ENCODE results near the gene AKT2.

AKT2 gene

GRCh38 chr19:40249781-40250180 lies 35.4 kb downstream of the AKT2 start:
- DNase-seq = no peak

DNA sequence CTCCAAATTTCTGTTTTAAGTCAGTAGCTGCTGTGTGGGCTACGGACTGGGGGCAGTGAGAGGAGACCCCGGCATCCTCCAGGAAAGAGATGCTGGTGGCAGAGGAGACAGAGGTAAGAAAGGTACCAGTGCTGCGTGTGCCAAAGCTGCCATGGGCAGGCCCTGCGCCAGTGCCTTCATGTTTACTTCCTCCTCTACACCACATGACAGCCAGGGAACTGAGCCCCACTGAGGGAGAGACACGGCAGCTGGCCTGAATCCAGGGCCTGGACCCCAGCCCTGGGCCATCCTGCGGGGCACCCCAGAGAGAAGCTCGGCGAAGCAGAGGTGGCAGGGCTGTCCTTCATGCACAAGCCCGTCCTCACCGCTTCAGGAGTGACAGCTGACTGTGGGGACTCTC lies 35.9 kb downstream of the AKT2 start:
- no peak for DNase-seq

GRCh38 chr19:40247735-40248262 lies 37.3 kb downstream of the AKT2 start:
- DNase-seq = no peak

DNA sequence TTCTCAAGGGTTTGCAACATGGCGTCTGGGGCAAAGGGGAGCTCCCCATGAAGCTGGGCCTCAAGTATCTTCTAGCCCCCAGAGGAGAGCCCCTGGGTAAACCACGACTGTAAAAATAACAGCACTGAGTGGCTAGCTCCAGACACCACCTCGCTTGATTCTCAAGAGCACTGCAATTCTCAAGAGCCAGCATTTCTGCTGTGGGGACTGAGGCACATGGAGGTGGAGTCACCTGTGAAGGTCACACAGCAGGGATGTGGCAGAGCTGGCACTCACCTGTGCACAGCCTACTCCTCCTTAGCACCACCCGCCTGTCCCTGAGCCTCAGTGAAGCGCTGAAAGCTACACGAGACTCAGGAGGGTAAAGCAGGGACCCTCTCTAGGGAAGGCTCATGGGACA lies 38.0 kb downstream of the AKT2 start:
- no peak for DNase-seq

- DNase-seq = no peak
Measured at GRCh38 chr19:40246292-40247073, 38.7 kb downstream of the AKT2 start.

GRCh38 chr19:40245506-40246128 lies 39.5 kb downstream of the AKT2 start:
- DNase-seq = no peak

GRCh38 chr19:40244579-40245317 lies 40.4 kb downstream of the AKT2 start:
- DNase-seq = no peak

DNA sequence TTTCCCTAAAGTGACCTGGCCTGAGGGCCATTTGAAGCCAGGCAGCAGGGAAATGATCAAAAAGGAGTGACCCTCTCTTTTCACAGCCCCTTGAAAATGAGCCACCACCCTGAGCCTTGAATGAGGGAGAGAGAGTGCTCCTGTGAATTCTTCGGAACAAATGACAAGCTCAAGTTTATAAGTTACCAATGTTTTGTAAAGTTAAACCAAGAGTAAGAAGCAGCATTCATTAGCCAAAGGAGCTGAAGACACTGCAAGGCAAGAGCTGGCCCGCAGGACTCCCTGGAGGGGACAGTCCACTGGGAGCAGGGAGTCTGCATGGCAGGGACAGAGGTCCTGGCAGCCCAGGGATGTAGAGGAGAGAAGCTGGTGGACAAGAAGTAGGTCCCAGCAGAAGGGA lies 42.0 kb downstream of the AKT2 start:
- DNase-seq = no peak

GRCh38 chr19:40242480-40242879 lies 42.7 kb downstream of the AKT2 start:
- DNase-seq = no peak

- DNase-seq = no peak
Measured at GRCh38 chr19:40241809-40242384, 43.2 kb downstream of the AKT2 start.

DNA sequence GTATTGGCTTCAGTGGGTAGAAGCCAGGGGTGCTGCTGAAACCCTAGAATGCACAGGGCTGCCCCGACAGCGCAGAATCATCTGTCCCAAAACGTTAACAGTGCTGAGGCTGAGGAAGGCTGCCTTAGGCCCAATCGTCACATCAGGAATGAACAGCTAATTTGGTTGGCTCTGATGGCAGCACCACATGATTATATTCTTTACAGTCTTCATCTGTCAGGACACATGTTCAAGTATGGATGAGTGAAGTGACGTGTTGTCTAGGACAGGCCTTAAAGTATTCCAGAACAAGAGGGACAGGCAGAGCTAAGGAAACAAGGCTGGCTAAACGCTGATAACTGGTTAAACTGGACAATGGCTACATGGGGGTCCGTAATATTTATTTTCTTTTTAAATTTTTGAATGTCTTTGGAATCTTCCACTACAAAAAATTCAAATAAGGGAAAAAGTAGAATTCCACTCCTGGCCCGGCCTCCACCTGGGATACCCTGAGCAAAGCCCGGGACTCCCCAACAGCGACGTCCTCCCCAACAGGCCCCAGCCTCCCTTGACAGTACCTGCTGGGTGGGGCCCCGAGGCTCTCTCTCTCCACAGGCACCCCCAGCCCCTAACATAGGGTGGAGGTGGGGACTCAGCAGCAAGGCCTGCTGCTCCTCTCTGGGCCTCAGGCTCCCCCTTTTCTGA lies 43.9 kb downstream of the AKT2 start:
- DNase-seq = no peak

GRCh38 chr19:40240332-40240731 lies 44.8 kb downstream of the AKT2 start:
- DNase-seq = no peak

DNA sequence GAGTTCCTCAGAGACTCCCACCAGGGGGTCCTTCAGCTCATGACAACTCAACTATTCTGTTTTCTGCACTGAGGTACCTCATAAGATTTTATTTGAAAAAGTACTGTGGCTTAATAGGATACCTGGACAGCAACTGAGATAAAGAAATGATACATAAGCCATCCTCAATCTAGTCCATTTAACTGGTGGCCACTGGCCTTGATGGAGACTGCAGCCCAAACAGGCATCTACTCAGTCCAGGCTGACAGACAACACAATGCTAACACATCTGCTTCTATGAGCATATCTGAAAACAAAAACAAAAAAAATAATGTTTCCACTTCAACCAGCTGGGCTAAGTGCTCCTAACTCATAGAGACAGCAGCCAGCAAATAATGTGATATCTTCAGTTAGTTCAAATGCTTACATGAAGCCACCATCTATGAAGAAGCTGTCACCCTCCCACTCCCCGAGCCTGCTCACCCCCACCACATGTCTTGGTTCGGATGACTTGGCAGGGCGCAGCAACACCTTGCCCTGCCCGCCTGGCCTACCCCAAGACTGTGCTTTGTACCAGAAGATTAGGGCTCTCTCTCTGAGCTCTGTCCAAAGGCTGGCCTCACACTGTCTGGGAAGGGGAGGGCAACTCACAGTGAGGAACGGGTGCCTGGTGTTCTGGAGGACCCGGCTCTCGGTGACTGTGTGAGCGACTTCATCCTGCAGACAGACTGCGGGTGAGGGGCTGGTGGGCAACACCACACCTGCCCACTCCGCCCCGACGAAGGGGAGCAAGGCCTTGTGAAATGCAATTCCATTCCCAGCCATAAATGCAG lies 45.5 kb downstream of the AKT2 start:
- no peak for DNase-seq

DNA sequence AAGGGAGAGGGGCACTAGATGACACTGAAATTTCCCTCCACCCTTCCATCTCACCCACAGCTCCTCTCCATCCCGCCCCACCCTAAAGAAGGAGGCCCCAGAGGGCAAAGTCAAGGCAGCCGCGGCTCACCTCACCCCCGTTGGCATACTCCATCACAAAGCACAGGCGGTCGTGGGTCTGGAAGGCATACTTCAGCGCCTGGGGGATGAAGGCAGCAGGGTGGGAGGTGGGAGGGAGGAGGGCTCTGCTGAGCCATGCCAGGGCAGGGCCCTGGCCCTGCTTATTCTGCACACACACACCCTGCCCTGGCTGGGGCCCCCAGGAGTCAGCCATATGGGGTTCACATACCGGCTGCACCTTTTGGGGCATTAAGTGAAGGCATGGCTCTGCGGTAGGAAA lies 46.4 kb downstream of the AKT2 start:
- DNase-seq = no peak

- no peak for DNase-seq
Measured at GRCh38 chr19:40237791-40238190, 47.4 kb downstream of the AKT2 start.

GRCh38 chr19:40236366-40236765 lies 48.8 kb downstream of the AKT2 start:
- no peak for DNase-seq

DNA sequence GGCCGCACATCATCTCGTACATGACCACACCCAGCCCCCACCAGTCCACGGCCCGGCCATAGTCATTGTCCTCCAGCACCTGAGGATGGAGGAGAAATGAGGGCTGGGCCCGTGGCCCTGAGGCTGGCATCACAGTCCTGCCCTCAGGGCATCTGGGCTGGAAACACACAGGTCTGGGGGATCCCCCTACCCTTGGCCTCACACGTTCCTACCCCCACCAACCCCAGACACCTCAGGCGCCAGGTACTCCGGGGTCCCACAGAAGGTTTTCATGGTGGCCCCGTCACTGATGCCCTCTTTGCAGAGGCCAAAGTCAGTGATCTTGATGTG lies 49.2 kb downstream of the AKT2 start:
- no peak for DNase-seq

DNA sequence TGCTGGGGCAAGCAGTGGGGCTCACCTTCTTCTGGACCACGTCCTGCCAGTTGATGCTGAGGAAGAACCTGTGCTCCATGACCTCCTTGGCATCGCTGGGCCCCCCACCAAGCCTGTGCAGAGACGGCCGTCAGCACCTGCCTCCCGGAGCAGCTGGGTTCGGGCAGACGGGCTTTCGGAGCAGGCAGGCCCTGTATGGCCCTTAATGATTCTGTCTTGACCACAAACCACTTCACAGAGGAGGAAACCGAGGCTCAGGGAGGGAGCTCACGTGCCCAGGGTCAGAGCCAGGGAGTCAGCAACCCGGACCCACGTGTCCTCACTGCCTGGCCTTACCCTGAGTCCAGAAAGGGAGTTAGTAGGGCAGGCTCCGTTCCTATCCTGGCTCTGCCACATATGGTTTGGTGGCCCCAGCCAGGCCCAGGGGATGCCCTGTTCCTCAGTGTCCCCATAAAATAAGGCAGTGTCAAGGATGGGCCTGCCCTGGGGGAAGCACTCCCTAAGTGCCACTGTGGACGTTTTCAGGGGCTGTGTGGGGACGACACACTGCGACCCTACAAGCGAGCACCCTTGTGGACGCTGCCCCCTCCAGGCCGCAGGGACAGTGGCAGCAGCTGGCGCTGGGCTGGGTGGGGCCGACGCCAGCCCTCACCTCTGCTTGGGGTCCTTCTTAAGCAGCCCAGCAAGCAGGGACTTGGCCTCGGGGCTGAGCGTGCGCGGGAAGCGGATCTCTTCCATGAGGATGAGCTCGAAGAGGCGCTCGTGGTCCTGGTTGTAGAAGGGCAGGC lies 49.7 kb downstream of the AKT2 start:
- no peak for DNase-seq

GRCh38 chr19:40234429-40235237 lies 50.5 kb downstream of the AKT2 start:
- no peak for DNase-seq

DNA sequence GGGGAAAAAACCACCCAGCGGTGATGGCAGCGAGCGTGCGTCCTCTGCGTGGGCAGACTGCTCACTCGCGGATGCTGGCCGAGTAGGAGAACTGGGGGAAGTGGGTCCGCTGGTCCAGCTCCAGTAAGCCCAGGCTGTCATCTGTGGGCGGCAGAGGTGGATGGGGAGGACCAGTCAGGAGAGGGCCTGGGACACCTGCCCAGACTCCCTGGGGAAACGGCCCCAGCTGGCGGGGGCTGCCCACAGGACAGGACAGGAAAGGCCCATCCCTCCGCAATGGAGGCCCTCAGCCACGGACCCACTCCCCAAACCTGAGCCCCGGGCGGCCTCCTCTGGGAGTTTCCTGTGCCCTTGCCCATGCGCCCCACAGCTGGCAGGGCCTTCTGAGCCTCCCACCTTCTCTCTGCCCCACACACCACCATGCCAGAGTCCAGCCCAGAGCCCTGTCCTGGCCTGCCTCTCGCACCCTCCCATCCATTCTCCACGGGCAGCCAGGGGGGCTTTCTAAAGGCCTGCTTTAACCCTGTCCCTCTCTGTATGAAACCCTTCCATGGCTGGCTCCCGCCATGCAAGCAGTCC lies 51.2 kb downstream of the AKT2 start:
- no peak for DNase-seq
